Measurements from ENCODE around the gene ADTRP. TPM values are rescaled to one million over a fixed set of nuclear protein-coding genes. Genes with fewer than 3 reads are reported as not detected.

ADTRP gene
- total RNA-seq, 2 donors from 2014 or later: 0.74 to 1.0 TPM

DNA sequence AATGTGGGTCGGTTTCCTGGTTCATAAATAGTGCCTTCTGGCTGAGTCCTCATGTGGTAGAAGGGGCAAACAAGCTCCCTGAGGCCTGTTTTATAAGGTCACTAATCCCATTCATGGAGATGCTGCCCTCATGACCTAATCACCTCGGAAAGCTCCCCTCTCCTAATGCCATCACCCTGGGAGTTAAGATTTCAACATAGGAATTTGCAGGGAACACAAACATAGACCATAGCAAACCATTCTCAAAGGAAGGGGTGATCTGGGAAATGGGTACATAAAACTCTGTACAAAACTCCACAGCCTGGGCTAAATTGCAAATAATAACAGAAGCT lies 1.5 kb upstream of the ADTRP start:
- TF ChIP-seq POLR2AphosphoS5 (IDR thresholded peaks at IDR 0.05) (no peak), POLR2A (IDR thresholded peaks at IDR 0.05) (no peak)
- TF ChIP-seq, protein P1, sequence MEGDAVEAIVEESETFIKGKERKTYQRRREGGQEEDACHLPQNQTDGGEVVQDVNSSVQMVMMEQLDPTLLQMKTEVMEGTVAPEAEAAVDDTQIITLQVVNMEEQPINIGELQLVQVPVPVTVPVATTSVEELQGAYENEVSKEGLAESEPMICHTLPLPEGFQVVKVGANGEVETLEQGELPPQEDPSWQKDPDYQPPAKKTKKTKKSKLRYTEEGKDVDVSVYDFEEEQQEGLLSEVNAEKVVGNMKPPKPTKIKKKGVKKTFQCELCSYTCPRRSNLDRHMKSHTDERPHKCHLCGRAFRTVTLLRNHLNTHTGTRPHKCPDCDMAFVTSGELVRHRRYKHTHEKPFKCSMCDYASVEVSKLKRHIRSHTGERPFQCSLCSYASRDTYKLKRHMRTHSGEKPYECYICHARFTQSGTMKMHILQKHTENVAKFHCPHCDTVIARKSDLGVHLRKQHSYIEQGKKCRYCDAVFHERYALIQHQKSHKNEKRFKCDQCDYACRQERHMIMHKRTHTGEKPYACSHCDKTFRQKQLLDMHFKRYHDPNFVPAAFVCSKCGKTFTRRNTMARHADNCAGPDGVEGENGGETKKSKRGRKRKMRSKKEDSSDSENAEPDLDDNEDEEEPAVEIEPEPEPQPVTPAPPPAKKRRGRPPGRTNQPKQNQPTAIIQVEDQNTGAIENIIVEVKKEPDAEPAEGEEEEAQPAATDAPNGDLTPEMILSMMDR (IDR thresholded peaks at IDR 0.05): no peak
- WGBS: 61% methylated on average over 2 of the region's 2 CpGs
- H3K4me3 ChIP-seq: no peak overlapping the region
- no peaks in the 10 kb centered on the region for H3K4me1 ChIP-seq (replicated peaks)
- intact Hi-C loops (cut with DNase I): no loop called here
- no peaks in the 10 kb centered on the region for H3K36me3 ChIP-seq
- no peaks in the 10 kb centered on the region for H3K27me3 ChIP-seq (replicated peaks; ENCODE audit: insufficient read depth)
- no peak overlapping the region for H3K27ac ChIP-seq
- H3K9me3 ChIP-seq: no peaks in the 10 kb centered on the region
- no peak for DNase-seq (ENCODE audit: low spot score)

DNA sequence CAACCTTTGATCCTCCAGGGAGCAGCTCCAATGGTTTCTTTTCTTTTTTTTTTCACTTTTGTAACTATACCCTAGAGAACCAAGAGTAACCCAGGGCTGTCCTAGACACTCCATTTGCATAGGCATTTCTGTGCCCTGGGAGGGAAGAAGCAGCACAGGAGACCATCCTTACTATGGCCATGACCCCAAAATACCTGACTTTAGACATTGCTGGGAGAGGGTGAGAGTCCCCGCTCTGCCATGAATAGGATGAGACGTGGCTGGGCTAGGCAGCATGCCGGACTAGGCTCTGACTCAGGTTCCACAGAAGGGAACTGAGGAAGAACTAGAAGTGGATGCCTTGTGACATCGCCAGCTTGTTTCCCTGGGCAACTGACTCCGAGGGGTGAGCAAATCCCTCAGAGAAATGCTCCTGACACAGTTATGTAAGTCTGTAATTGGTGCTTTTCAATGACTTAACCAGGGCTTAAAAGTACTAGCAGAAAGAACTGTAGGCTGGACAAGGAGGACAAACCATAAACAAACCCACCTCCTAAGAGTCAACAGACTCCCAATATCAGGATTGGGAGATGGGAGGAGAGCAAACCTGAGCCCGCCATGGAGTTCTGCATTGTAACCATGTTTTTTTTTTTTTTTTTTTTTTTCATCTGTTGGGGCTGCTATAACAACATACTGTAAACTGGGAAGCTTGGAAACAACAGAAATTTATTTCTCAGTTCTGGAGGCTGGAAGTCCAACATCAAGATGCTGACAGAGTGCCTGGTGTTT lies 910 bp upstream of the ADTRP start:
- 97% methylated on average over 6 of the region's 6 CpGs for WGBS
- DNase-seq (ENCODE audit: low spot score): no peak
- no peaks in the 10 kb centered on the region for H3K4me1 ChIP-seq (replicated peaks)
- H3K27ac ChIP-seq: no peak overlapping the region
- intact Hi-C loops (cut with DNase I): no loop called here
- no peak overlapping the region for H3K4me3 ChIP-seq
- no peaks in the 10 kb centered on the region for H3K36me3 ChIP-seq
- TF ChIP-seq, protein P1 (IDR thresholded peaks at IDR 0.05): no peak
- TF ChIP-seq POLR2A (IDR thresholded peaks at IDR 0.05) (no peak), POLR2AphosphoS5 (IDR thresholded peaks at IDR 0.05) (no peak)
- no peaks in the 10 kb centered on the region for H3K27me3 ChIP-seq (replicated peaks; ENCODE audit: insufficient read depth)
- H3K9me3 ChIP-seq: no peaks in the 10 kb centered on the region

DNA sequence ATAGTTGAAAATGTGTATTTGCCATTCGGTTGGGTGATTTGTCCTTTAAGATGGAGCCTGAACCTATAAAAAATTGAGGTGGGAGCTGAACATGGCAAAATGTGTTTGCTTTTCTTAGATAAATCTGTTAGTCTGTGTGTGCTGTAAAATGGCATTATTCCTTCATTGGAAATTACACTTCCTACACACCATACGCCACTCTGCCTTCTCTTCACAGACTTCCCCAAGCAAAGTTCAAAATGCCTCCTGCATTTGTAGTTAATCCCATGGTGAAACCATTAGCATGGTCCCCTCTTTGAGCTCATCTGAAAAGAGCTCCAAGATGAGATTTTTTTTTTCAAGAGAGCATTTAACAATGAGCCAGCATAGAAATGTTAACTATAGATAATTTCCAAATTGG lies 567 bp downstream of the ADTRP start:
- H3K36me3 ChIP-seq: no peaks in the 10 kb centered on the region
- H3K4me1 ChIP-seq (replicated peaks): no peaks in the 10 kb centered on the region
- intact Hi-C loops (cut with DNase I): no loop called here
- no peak for DNase-seq (ENCODE audit: low spot score)
- TF ChIP-seq POLR2AphosphoS5 (IDR thresholded peaks at IDR 0.05): no peak
- H3K27ac ChIP-seq: no peak overlapping the region
- no peak overlapping the region for H3K4me3 ChIP-seq
- no peaks in the 10 kb centered on the region for H3K9me3 ChIP-seq
- WGBS: 85% methylated on average over 2 of the region's 2 CpGs
- H3K27me3 ChIP-seq (replicated peaks; ENCODE audit: insufficient read depth): no peaks in the 10 kb centered on the region

DNA sequence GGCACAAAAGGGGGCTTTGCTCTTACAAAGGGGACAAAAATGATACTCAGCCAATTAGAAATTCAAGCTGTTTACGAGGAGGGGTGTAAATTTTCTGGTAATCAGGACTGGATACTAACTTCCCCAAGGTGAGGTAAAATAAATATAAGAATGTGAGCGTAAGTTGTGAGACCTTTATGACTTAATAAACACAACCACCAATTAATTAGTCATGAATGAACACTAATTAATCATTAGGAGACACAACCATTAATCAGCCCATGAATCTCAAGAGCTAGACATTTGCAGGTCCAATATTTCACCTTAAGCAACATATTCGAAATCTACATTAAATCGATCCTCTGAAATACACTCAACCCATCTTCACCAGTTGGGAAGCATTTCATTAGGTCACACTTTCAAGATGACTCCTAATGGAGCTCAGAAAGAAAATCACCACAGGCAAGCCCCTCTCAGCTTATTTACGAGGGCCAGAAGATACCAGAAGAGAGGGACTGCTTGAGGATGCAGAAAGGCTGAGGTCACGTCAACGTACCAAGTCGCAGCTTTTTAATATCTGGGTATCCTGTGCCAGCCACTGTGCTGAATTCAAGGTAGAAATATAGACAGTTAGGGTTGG lies 2.7 kb downstream of the ADTRP start:
- Histone ChIP-seq H3K9me3 (no peaks in the 10 kb centered on the region), H3K4me3 (no peak overlapping the region), H3K4me1 (replicated peaks) (no peaks in the 10 kb centered on the region), H3K27me3 (replicated peaks; ENCODE audit: insufficient read depth) (no peaks in the 10 kb centered on the region), H3K27ac (no peak overlapping the region), H3K36me3 (no peaks in the 10 kb centered on the region)
- TF ChIP-seq, protein P1 (IDR thresholded peaks at IDR 0.05): no peak
- TF ChIP-seq POLR2A (IDR thresholded peaks at IDR 0.05) (no peak), POLR2AphosphoS5 (IDR thresholded peaks at IDR 0.05) (no peak)
- DNase-seq (ENCODE audit: low spot score): no peak
- WGBS: 85% methylated on average over 8 of the region's 8 CpGs
- intact Hi-C loops (cut with DNase I): no loop called here

DNA sequence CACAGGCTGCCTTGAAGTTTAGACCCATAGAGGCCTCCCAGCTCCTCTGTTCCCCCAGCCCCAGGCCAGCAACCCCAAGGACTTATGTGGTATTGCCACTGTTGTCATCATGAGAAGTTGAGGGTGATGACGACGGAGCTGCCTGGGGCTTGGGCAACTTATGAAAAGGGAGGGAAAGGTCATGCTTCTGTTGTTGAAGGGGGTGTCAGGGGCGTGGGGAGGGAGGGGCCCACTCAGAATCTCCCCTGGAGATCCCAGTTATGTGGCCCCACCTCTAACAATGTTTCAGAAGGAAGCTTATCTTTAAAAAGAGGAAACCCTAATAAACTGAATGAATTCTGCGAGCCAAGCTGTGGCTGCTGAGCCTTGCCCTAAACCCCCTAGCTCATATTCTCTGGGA lies 4.2 kb downstream of the ADTRP start:
- no peaks in the 10 kb centered on the region for H3K36me3 ChIP-seq
- H3K27ac ChIP-seq: no peak overlapping the region
- no peaks in the 10 kb centered on the region for H3K4me1 ChIP-seq (replicated peaks)
- intact Hi-C loops (cut with DNase I): no loop called here
- TF ChIP-seq POLR2A (IDR thresholded peaks at IDR 0.05): no peak
- no peak for TF ChIP-seq POLR2AphosphoS5 (IDR thresholded peaks at IDR 0.05)
- no peaks in the 10 kb centered on the region for H3K9me3 ChIP-seq
- H3K4me3 ChIP-seq: no peak overlapping the region
- 86% methylated on average over 4 of the region's 4 CpGs for WGBS
- no peaks in the 10 kb centered on the region for H3K27me3 ChIP-seq (replicated peaks; ENCODE audit: insufficient read depth)
- DNase-seq (ENCODE audit: low spot score): no peak

DNA sequence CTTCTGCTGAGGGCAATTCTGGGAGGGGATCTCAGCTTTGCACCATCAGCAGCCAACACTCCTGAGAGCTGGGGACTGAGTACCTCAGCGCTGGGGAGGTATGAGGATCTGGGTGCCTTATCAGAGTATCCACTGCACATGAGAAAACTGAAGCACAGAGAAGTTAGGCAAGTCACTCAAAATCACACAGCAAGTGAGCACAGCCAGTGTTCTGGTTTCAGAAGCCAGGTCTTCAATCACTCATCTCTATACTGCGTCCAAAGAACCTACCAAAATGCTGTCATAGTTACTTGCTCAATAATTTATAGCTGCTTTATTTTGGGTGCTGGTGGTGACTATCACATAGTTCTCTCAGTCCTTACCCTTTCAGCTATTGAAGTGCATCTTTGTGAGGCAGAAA lies 5.0 kb downstream of the ADTRP start:
- H3K4me3 ChIP-seq: no peak overlapping the region
- H3K27ac ChIP-seq: no peak overlapping the region
- WGBS: 100% methylated on average over 2 of the region's 2 CpGs
- H3K9me3 ChIP-seq: no peaks in the 10 kb centered on the region
- intact Hi-C loops (cut with DNase I): no loop called here
- TF ChIP-seq POLR2A (IDR thresholded peaks at IDR 0.05): no peak
- no peak for TF ChIP-seq POLR2AphosphoS5 (IDR thresholded peaks at IDR 0.05)
- TF ChIP-seq, protein P1 (IDR thresholded peaks at IDR 0.05): no peak
- no peaks in the 10 kb centered on the region for H3K27me3 ChIP-seq (replicated peaks; ENCODE audit: insufficient read depth)
- no peaks in the 10 kb centered on the region for H3K4me1 ChIP-seq (replicated peaks)
- H3K36me3 ChIP-seq: no peaks in the 10 kb centered on the region
- no peak for DNase-seq (ENCODE audit: low spot score)
